Ovary (tissue), 3 donors: ENCODE results near the gene SUGCT.

ENCODE experiments used
- EP300 ChIP-seq: sonication (generic); formaldehyde crosslinking; IDR thresholded peaks from one replicate; pipeline ENCODE4 v1.6.1; 2017; ENCODE audit warnings: antibody characterized with exemption
- POLR2A ChIP-seq: fragments of 450-650 bp; IDR thresholded peaks from one replicate; pipeline ENCODE4 v1.6.1; 2017; ENCODE audit warnings: antibody characterized with exemption, mild to moderate bottlenecking, moderate library complexity
- TF ChIP-seq, protein P1 (sequence below), 3 donors: fragments of 450-650 bp in 2 of 3; fragments of 200-600 bp in 1 of 3; IDR thresholded peaks; one replicate each; pipeline versions ENCODE4 v1.5.1 to v1.8.0; 2016 to 2022; ENCODE audit warnings: antibody characterized with exemption in 3 of 3, mild to moderate bottlenecking in 1 of 3
- donor health status: DM: no; HTN: no; CAD: no.

DNA sequence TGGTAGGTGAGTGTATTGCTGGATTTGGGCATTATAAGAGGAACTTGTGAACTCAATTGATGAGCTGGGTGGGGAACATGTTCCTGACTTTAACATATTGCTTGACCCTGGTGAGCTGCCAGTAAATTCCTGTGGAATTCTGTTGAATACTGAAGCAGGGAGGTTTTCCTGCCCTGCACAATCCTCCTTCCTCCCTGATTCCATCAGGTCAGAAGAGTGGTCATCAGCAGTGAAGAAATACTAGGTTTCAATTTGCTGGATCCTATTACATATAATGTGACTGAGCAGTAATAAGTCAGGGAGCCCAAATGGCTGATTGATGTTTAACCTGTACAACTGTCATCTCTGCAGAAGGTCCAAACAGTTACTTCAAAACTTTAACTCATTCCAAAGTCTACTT is 581.2 kb downstream of the SUGCT start:
- TF ChIP-seq POLR2A (no peak), EP300 (no peak)
- TF ChIP-seq, protein P1, sequence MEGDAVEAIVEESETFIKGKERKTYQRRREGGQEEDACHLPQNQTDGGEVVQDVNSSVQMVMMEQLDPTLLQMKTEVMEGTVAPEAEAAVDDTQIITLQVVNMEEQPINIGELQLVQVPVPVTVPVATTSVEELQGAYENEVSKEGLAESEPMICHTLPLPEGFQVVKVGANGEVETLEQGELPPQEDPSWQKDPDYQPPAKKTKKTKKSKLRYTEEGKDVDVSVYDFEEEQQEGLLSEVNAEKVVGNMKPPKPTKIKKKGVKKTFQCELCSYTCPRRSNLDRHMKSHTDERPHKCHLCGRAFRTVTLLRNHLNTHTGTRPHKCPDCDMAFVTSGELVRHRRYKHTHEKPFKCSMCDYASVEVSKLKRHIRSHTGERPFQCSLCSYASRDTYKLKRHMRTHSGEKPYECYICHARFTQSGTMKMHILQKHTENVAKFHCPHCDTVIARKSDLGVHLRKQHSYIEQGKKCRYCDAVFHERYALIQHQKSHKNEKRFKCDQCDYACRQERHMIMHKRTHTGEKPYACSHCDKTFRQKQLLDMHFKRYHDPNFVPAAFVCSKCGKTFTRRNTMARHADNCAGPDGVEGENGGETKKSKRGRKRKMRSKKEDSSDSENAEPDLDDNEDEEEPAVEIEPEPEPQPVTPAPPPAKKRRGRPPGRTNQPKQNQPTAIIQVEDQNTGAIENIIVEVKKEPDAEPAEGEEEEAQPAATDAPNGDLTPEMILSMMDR (IDR thresholded peaks at IDR 0.05): no peak
